ENCODE measurements around the gene MGA.

Gene MGA

DNA sequence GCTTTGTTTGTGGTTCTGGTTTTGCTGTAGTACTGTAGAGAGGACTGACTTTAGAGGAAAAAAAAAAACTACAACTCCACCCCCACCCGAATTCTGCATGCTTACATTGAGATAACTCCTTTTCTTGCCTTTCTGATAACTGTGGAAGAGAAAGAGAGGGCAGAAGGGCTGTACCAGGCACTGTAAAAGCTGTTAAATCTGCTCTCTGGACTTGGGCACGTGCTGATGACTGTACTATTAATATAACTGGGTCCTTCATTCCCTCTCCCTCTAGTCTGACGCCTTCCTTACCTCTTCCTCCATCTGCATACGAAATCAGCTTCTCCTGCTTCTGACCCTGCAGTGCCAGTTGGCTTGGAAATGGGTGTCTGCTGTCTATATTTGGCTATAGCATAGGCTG lies 129.0 kb downstream of the MGA start:
- no peak for DNase-seq

DNA sequence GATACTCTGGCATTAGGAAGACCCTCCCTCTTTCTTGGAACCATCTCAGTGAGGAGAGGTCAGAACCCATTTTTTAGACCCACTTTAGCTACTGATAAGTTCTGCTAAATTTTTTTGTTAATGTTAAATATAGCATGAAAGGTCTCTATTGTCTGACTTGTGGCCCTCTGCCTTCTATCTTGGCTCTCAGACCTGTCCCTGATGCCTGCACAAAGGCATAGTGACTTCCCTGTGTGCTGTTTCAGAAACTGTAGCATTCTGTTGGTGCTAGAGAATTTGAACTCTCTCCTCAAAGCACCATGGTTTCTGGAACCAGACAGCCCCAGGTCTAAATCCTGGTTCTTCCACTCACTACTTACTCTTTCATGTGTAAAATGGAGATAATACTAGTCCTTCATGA lies 129.5 kb downstream of the MGA start:
- DNase-seq = no peak

DNA sequence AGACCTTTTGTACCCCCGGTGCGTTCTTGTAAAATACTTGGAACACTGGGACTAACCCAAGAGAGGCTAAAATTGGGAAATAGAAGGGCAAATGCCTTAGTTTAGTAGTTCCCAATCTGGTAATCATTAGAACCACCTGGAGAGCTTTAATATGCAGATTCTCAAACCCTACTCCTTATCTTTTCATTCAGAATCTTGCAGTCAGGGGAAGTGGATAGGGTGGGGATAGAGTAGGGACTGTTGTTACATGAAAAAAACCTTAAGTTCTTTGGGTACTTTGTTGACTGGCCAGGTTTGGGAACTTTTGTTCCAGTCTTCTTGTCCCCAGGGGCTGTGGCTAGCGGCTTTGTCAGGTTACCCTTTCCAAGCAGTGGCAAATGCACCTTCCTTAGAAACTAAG lies 130.0 kb downstream of the MGA start:
- DNase-seq = no peak

DNA sequence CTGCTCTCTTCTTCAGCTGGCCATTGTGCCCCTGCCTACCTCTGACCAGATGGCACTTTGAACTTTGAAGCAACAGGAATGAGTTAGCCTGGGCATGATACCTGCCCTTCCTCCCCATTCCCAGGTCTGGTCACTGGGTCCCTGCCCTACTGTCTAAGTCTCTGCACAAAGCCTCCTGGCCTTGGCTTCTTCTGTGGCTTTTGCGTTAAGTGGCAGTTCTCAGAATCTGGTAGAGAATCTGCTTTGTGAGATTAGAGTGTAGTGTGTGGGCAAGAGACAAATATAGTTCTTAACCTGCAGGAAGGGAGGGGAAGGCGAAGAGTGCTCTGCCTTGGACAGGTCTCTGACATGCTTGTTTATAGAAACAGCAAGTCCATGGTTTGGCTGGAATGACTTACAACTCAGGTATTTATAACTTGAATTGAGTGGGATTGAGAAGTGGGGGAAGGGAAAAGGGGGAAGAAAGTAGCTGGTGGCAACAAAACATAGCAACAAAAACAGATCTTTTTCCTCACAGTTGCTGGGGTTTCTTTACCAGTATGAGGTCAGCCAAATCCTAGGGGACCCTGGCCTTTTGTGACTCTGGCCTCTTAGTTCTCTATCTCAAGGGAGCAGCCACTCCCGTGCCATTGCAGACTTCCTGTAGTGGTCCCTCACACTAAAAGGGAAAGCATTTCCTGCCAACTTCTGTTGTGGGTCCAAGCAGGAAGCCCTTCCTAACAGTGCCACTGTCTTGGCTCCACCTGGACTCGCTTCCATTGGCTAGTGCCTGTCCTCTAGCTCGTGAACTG lies 130.7 kb downstream of the MGA start:
- no peak for DNase-seq

- DNase-seq = no peak
Measured at GRCh38 chr15:41791547-41791937, 131.3 kb downstream of the MGA start.

- no peak for DNase-seq
Measured at GRCh38 chr15:41792000-41792637, 131.9 kb downstream of the MGA start.

DNA sequence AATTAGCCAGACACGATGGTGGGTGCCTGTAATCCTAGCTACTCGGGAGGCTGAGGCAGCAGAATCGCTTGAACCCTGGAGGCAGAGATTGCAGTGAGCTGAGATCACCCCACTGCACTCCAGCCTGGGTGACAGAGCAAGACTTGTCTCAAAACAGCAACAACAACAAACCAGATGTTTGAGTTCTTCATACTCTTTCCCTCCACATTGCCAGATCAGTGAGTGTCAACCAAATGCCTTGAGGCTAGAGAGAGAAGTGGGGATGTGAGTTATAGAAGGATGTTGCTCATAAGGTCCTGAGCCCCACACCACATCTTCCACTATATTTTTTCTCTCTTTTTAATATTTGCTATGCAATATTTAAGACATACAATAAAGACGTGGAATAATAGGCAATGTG lies 133.9 kb downstream of the MGA start:
- no peak for DNase-seq

GRCh38 chr15:41795996-41796856 lies 136.0 kb downstream of the MGA start:
- no peak for DNase-seq

DNA sequence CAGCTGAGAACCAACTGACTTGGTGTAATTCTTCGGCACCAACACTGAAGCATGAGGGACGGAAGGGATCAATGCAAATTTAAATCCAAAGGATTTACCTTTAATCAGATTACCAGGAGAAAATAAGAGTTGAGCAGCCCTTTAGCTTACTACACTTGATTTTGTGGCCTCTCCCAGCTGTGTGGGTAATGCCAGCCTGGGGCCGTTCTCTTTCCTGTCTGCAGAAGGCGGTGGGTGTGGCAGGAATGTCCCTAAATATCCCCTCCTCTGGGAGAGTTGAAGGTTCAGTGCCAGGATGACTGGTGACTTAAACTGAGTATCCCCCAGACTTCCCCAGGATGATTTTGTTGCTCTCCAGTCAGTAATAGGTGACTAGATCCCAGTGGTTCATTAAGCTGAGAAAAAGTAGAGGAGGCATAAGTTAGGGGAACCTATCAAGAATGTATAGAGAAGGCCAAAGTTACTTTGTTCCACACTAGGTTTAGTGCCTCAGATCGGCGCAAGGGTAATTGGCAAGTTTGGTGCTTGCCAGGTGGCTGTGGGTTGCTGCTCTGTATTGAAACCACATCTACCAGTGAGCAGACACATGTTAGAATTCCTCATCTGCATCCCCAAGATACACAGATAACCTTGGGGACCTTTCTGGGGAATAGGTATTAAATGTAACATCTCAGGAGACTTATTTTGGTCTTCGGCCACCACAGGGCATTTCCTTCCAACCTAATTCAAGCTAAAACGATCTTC lies 137.2 kb downstream of the MGA start:
- DNase-seq = no peak

- DNase-seq = no peak
Measured at GRCh38 chr15:41798607-41799487, 138.6 kb downstream of the MGA start.

GRCh38 chr15:41799488-41799805 lies 139.2 kb downstream of the MGA start:
- DNase-seq = no peak

DNA sequence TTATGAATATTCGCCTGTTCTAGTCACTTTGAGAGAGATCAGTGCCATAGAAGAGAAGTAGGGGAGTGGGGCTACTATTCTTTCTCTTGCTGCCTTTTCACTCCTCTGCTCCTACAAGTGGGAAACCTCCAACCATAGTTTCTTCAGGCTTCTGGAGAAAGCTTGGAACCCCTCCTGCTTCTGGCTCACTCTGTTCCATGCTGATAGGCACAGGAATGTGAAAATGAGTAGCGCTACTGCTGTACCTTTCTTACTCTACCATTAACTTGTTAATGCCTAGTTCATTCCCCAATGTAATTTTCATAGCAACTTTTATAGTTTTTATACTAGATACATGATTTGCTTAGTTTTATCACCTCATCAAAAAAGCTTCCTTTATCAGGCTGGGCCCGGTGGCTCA lies 141.0 kb downstream of the MGA start:
- DNase-seq = no peak

- no peak for DNase-seq
Measured at GRCh38 chr15:41801850-41802455, 141.7 kb downstream of the MGA start.

- no peak for DNase-seq
Measured at GRCh38 chr15:41804361-41804760, 144.2 kb downstream of the MGA start.

- no peak for DNase-seq
Measured at GRCh38 chr15:41804916-41805666, 144.9 kb downstream of the MGA start.

GRCh38 chr15:41805711-41806110 lies 145.5 kb downstream of the MGA start:
- DNase-seq = no peak

DNA sequence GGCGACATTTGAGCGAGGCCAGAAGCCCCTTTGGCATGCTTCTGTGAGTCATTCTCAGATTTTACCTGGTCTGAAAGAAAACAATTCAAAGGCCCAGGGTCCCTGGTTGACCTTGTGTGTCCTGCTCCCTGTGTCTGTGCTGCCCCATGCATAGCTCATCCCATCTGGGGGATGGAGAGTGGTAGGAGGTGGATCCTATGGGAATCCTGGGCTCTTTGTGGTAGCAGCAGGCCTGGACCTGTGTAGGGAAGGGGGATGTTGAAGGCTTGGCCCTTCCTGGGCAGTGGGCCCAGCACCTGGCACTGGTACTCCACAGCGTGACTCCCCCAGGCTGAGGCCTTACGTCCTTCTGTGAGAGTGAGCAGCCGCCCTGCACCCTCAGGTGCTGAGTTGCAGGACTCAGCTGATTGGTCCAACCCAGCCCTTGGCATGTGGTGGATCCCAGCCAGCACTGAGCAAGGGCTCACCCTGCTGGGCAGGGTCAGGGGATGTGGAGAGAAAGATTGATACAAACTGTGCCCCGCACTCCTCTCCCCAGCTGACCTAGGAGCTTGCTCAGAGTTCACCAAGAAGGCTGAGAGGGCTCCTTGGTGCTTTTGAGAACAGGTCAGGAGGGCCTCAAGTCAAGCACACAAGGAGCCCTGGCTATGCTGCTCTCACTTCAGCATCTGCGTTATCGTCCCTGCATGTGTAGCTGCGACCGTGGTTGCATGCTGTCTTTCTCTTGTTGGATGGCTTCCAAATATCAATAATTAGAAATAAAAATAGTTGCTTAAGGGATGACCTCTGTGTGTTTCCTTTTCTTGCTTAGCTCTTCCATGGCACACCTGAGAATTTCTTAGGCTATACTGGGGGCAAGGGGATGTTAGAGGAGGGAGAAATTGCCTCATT lies 146.3 kb downstream of the MGA start:
- no peak for DNase-seq

DNA sequence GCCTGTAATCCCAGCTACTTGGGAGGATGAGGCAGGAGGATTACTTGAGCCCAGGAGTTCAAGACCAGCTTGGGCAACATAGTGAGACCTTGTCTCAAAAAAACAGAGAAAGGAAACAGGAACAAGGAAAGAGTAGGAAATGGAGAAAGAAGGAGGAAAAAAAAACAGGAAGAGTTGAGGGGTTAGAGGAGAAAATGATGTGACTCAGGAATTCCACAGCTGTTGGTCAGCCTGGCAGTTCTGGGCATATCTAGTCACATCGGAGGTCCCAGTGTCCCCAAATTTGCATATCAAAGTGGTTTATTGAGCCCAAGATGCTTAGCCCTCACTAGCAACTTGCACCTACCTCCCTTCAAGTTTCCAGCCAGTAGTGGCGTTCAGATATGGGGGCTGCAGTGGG lies 148.9 kb downstream of the MGA start:
- no peak for DNase-seq

DNA sequence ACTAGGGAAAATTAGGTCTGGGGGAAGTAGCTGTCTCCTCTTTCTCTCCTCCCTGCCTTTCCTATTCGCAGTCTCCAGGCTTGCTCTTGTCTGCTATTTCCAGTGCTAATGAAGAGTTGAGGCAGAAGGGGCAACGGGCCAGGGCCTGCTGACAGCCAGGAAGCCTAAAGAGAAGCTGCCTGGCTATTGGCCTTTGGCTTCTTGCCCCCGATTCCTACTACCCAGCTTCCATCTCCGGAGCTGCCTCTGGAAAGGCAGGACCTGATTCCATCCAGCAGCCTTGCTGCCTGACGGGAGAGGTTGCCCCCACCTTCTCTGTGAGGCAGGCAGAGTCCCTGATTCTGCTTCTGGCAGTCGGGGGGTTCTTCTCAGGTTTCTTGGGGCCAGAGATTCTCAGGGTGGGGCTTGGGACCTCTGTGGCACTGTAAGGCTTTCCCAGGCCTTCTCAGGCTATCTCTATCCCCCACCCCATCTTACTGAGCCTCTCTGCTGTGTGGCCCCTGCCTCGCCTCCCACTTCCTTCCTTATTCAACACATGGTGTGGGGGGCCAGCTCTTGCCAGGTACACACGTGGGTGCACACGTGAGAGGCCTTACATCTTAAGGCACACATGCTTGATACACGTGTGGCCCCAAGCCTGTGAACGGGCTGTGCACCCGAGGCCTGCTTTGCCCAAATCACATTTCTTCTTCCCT lies 149.5 kb downstream of the MGA start:
- DNase-seq = no peak

Data from activated CD4-positive, alpha-beta T cell treated with anti-CD3 and anti-CD28 coated beads, Interleukin-2, amount 50 U/mL, for 48 hours (primary cell).